AML-193 (cell line): ENCODE measurements around the gene SUOX.
"Not testable (repeated sequence)": the region's sequence is repeated elsewhere in the genome, so short reads cannot be mapped to it uniquely, and the experiment has no call there.

Source experiments
- DNase-seq, 2 experiments: peaks; one replicate each; lab custom pipeline; 2025; lab: John Stamatoyannopoulos, UW

The SUOX gene

GRCh38 chr12:55996715-55997534, at the start of gene SUOX:
TSS of gene SUOX (plus strand) at chr12:55997276. CDS start at chr12:56002222, 4,946 bp downstream.
- DNase-seq: peak; percentile 96 to 97

- no peak for DNase-seq
Observed at GRCh38 chr12:55955344-55955743, 41.7 kb upstream of the SUOX start.

GRCh38 chr12:55955800-55956508, 41.1 kb upstream of the SUOX start:
- no peak for DNase-seq

GRCh38 chr12:55957106-55957859, 39.8 kb upstream of the SUOX start:
- no peak for DNase-seq

- DNase-seq: no peak
Observed at GRCh38 chr12:55963760-55964159, 33.3 kb upstream of the SUOX start.

GRCh38 chr12:55965240-55965639, 31.8 kb upstream of the SUOX start:
- DNase-seq: no peak

- DNase-seq: no peak
Observed at GRCh38 chr12:55965941-55966407, 31.1 kb upstream of the SUOX start, which contains the start of gene PMEL. TSS of gene PMEL (minus strand) at chr12:55966042. CDS start at chr12:55966011, 31 bp downstream.

GRCh38 chr12:55966408-55967281, 30.4 kb upstream of the SUOX start, which contains the start of gene CDK2:
TSS of gene CDK2 (plus strand) at chr12:55966830. CDS start at chr12:55967009, 179 bp downstream.
- peak; percentile 68 to 69 for DNase-seq

GRCh38 chr12:55969356-55969755, 27.7 kb upstream of the SUOX start:
- no peak for DNase-seq

GRCh38 chr12:55970775-55971174, 26.3 kb upstream of the SUOX start:
- DNase-seq: no peak

- DNase-seq: no peak
Observed at GRCh38 chr12:55972042-55972441, 25.0 kb upstream of the SUOX start.

- DNase-seq: no peak
Observed at GRCh38 chr12:55972456-55972855, 24.6 kb upstream of the SUOX start.

- no peak for DNase-seq
Observed at GRCh38 chr12:55972911-55973598, 24.0 kb upstream of the SUOX start.

- peak; percentile 100 for DNase-seq
Observed at GRCh38 chr12:55973599-55974307, 23.3 kb upstream of the SUOX start, which contains the start of gene RAB5B. TSS of gene RAB5B (plus strand) at chr12:55974078. CDS start at chr12:55986961, 12,883 bp downstream.

- DNase-seq: peak in 1 of 2 experiments; percentile 18
Observed at GRCh38 chr12:55974308-55974730, 22.8 kb upstream of the SUOX start.

GRCh38 chr12:55978393-55978792, 18.7 kb upstream of the SUOX start:
- no peak for DNase-seq

GRCh38 chr12:55979069-55979468, 18.0 kb upstream of the SUOX start:
- no peak for DNase-seq

GRCh38 chr12:55981882-55982281, 15.2 kb upstream of the SUOX start:
- not testable (repeated sequence) for DNase-seq

GRCh38 chr12:55982319-55982936, 14.6 kb upstream of the SUOX start:
- DNase-seq: peak; percentile 72 to 82
